Lower leg skin (tissue), 4 donors: ENCODE results near the gene MMEL1. TPM values are rescaled to one million over a fixed set of nuclear protein-coding genes. Genes with fewer than 3 reads are reported as not detected.
"Not testable (repeated sequence)": the region's sequence is repeated elsewhere in the genome, so short reads cannot be mapped to it uniquely, and the experiment has no call there.

Experiments used
- DNase-seq, 2 donors: peaks; one replicate each; pipeline ENCODE4 v3.0.0-alpha.2; 2019; ENCODE audit warnings: low spot score in 2 of 2
- H3K4me3 ChIP-seq: fragments of 200-600 bp; sonication (generic); 2 replicates; pipeline ENCODE4 v1.5.1; 2017; ENCODE audit warnings: mild to moderate bottlenecking, low read depth; ENCODE audit not compliant: poor library complexity, severe bottlenecking
- POLR2A ChIP-seq, 2 donors: fragments of 450-650 bp; IDR thresholded peaks; one replicate each; pipeline ENCODE4 v1.6.1; 2016 to 2017; ENCODE audit warnings: antibody characterized with exemption in 2 of 2, mild to moderate bottlenecking in 1 of 2, moderate library complexity in 1 of 2
- WGBS, 2 donors: methylation state at CpG; one replicate each; pipeline ENCODE4 v1.1.5; 2018; 5-methylcytosine and 5-hydroxymethylcytosine counted together
- intact Hi-C: fragments of 100-400 bp; cut with DNase I; formaldehyde crosslinking; loops from one replicate; pipeline ENCODE4 v1.15.0; 2023; ENCODE audit warnings: low total_unique reads
- total RNA-seq, 4 donors: library from RNA; depleted of rRNA; stranded (reverse); fragments of >200 nt; gene quantifications; one replicate each; pipeline ENCODE4 v1.1.0, GENCODE V29; 2016
- TF ChIP-seq, protein P1 (sequence below), 3 donors: fragments of 450-650 bp; IDR thresholded peaks; one replicate each; pipeline ENCODE4 v1.5.1; 2016; ENCODE audit warnings: antibody characterized with exemption in 3 of 3, mild to moderate bottlenecking in 3 of 3, moderate library complexity in 2 of 3

MMEL1 gene
- total RNA-seq, 4 donors from 2014 or later: 0.27 to 3.5 (median 1.6) TPM

DNA sequence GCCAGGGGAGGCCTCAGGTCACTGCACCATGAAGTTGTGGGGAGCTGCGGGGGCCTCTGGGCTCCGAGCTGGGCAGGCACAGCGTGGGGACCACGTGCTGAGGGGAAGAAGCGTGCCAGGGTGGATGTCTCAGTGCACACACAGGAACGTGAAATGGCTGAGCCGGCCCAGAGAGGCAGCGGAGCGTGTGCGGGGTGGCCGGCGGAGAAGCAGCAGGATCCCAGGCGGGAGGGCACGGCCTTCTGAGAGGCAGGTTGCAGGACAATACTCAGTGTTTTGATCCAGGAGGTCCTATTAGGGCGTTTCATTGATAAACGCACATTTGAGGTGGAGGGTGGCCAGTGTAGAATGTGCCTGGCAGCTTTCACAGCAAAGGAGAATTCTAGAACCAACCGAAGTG lies 63.8 kb downstream of the MMEL1 start:
- intact Hi-C loops: no loop called here
- TF ChIP-seq, protein P1, sequence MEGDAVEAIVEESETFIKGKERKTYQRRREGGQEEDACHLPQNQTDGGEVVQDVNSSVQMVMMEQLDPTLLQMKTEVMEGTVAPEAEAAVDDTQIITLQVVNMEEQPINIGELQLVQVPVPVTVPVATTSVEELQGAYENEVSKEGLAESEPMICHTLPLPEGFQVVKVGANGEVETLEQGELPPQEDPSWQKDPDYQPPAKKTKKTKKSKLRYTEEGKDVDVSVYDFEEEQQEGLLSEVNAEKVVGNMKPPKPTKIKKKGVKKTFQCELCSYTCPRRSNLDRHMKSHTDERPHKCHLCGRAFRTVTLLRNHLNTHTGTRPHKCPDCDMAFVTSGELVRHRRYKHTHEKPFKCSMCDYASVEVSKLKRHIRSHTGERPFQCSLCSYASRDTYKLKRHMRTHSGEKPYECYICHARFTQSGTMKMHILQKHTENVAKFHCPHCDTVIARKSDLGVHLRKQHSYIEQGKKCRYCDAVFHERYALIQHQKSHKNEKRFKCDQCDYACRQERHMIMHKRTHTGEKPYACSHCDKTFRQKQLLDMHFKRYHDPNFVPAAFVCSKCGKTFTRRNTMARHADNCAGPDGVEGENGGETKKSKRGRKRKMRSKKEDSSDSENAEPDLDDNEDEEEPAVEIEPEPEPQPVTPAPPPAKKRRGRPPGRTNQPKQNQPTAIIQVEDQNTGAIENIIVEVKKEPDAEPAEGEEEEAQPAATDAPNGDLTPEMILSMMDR (IDR thresholded peaks at IDR 0.05): no peak
- no peak for TF ChIP-seq POLR2A (IDR thresholded peaks at IDR 0.05)
- no peak for DNase-seq
- no peak overlapping the region for H3K4me3 ChIP-seq
- 84 to 89% methylated on average over 17 of the region's 17 CpGs for WGBS, 2 donors

GRCh38 chr1:2568187-2568816 lies 64.5 kb downstream of the MMEL1 start:
- H3K4me3 ChIP-seq, intact Hi-C loops, DNase-seq: not testable (repeated sequence)
- 39 to 47% methylated on average over 9 of the region's 17 CpGs for WGBS, 2 donors

DNA sequence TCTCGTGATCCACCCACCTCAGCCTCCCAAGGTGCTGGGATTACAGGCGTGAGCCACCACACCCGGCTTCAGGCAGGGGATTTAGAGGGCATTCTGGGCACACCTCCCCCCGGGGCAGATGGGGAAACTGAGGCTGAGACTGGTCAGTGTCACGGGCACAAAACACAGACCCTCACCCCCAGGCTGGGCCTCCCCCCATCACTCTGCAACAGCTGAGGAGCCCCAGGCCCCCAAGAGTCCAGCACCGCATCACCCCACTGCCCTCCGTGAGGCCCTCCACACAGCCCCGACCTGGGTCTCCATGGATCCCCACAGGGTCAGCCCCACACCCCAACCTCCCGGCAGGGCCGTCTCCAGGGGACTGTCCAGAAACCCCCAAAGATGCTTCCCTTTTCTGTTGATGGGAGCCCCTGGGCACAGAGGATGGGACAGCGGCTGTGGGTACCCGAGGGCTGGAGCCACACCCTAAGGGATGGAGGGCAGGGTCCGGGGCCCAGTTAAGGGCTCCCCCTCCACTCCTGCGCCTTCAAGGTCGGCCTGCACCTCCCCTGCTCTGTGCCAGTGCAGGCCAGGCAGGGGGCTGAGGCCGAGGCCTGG lies 65.6 kb downstream of the MMEL1 start:
- WGBS, 2 donors: 84 to 86% methylated on average over 16 of the region's 16 CpGs
- intact Hi-C loops: no loop called here
- TF ChIP-seq, protein P1 (IDR thresholded peaks at IDR 0.05): no peak
- no peak for TF ChIP-seq POLR2A (IDR thresholded peaks at IDR 0.05)
- no peak for DNase-seq
- no peak overlapping the region for H3K4me3 ChIP-seq

DNA sequence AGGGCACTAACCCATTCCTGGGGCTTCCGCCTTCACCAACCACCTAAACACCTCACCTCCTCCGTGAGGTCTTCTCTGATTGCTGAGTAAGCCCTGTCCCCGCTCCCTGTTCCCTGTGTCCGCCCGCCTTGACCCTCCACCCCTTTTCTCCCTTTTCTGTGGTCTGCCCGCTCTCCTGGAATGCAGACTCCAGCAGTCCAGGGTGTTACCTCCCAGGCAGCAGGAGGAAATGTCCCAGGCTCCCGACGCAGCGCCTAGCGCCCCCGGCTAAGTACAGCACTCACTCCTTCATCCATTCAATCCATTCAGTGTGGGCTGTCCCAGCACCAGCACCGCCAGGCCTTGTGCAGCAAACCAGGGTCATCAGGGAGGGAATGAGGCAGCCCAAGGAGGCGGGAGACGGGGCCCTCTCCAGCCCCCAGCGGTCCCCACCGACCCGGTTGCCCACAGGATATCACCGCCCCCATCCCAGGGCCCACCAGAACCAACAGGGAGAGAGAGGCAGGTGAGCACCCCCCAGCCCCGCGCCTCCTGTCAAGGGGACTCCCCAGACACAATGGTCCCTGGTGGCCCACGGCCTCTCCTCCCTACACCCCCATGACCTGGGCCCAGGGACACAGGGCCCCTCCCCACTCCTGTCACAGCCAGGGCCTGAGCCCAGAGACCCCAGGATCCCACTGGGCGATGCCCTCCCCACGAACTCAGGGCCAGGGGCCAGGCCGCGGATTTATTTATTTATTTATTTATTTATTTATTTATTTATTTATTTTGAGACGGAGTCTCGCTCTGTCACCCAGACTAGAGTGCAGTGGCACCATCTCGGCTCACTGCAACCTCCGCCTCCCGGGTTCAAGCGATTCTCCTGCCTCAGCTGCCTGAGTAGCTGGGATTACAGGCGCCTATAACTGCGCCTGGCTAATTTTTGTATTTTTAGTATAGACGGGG lies 66.4 kb downstream of the MMEL1 start:
- TF ChIP-seq, protein P1 (IDR thresholded peaks at IDR 0.05): no peak
- no peak for TF ChIP-seq POLR2A (IDR thresholded peaks at IDR 0.05)
- WGBS, 2 donors: 70 to 77% methylated on average over 26 to 34 of the region's 34 CpGs
- no peak for DNase-seq

DNA sequence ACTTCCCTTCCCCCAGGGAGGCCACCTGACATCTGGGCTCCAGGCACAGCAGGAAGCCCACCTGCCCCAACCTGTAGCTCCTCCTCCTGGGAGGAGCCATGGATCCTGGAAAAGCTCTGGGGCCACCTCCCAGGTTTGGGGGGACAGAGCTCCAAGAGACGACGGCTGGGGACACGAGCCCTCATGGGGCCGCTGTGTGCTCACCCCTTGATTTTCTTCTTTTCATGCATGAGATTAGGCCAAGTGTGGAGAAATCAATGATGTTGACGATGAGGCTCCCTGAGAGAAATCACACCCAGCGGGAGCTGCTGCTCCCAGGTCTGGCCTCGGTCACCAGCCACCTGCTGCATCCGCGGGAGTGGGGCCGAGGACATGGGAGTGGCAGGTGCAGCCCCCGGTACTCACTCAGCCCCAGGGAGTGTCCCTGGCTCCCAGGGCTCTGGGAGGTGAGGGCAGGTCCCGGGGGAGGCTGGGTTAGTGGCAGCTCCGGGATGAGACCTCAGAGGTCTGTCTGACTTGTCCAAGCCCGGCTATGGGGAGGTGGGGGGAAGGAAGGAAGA lies 67.9 kb downstream of the MMEL1 start:
- H3K4me3 ChIP-seq: no peak overlapping the region
- no peak for DNase-seq
- WGBS, 2 donors: 37 to 40% methylated on average over 13 of the region's 14 CpGs
- intact Hi-C loops: no loop called here
- TF ChIP-seq, protein P1 (IDR thresholded peaks at IDR 0.05): no peak
- TF ChIP-seq POLR2A (IDR thresholded peaks at IDR 0.05): no peak

More for the DNA sequence above, 66.4 kb downstream of the MMEL1 start:
- no peak overlapping the region for H3K4me3 ChIP-seq
- intact Hi-C loops: no loop called here
